ENCODE measurements around the gene CHST12. TPM values are rescaled to one million over a fixed set of nuclear protein-coding genes. Genes with fewer than 3 reads are reported as not detected.

CHST12 gene
- 10 to 100 TPM in 2 of 4 donors, 1 to 10 TPM in 2; 9.0 to 16.4 (median 10.3) TPM for polyA plus RNA-seq (ENCODE audit: insufficient read length in 4 of 4)

GRCh38 chr7:2403014-2403717, at the start of gene CHST12:
CHST12 (plus strand) TSS chr7:2403611; CDS start chr7:2432640, 29,029 bp downstream.
- peak; percentile 86 to 97 (median 87) for DNase-seq (ENCODE audit: low read depth in 4 of 4, low spot score in 3 of 4)

DNA sequence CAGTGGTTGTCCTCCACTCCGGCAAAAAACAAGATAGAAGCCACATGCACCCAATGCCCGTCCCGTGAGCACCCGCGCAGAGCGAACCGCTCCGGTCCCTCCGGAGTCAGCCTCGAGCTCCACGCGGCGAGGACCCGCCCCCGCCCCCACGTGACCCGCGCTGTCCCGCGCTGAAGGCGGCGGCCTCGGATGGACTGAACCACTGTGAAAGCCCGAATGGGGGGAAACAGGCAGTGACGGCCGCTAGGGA, 49.5 kb upstream of the CHST12 start:
- peak in 2 of 4 donors; percentile 67 to 78 for DNase-seq (ENCODE audit: low read depth in 4 of 4, low spot score in 3 of 4)

GRCh38 chr7:2354186-2354938, 49.0 kb upstream of the CHST12 start, which contains the start of gene EIF3B:
EIF3B (plus strand) TSS chr7:2354827; CDS start chr7:2354922, 95 bp downstream.
- DNase-seq (ENCODE audit: low read depth in 4 of 4, low spot score in 3 of 4) = peak; percentile 89 to 99 (median 93)

DNA sequence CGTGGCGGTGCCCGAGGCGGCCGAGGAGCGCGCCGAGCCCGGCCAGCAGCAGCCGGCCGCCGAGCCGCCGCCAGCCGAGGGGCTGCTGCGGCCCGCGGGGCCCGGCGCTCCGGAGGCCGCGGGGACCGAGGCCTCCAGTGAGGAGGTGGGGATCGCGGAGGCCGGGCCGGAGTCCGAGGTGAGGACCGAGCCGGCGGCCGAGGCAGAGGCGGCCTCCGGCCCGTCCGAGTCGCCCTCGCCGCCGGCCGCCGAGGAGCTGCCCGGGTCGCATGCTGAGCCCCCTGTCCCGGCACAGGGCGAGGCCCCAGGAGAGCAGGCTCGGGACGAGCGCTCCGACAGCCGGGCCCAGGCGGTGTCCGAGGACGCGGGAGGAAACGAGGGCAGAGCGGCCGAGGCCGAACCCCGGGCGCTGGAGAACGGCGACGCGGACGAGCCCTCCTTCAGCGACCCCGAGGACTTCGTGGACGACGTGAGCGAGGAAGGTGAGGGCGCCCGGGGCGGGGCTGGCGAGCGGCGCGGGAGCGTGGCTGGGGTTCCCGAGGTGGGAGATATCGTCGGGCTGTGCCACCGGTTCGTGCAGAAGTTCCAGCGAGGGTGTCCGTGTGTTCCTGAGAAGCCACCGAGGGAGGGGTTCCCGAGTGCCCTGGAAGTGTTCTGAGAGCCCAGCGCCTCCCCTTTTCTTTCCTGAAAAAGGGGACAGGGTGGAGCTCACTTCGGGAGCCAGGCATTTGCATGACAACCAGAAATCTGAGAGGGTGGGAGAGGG, 48.3 kb upstream of the CHST12 start:
- DNase-seq (ENCODE audit: low read depth in 4 of 4, low spot score in 3 of 4) = no peak

GRCh38 chr7:2355705-2356008, 47.8 kb upstream of the CHST12 start:
- no peak for DNase-seq (ENCODE audit: low read depth in 4 of 4, low spot score in 3 of 4)

DNA sequence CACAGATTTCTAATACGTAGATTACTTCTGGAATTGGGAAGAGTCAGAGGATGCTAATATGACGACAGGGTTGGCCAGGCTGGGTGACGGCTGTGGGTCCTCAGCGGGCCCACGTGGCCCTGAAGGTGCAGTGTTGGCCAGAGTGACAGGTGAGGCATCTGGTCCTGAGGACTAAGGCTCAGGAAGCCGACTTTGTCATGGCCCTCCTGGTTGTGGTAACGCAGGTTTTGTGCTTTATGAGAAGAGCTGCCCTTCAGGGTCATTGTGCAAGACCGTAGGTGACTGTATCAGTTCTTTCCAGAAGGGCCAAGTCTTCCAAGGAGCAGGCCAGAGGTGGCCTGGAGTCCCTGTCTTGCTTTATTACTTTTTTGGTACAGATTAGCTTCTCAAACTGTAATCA, 46.2 kb upstream of the CHST12 start:
- DNase-seq (ENCODE audit: low read depth in 4 of 4, low spot score in 3 of 4) = no peak

GRCh38 chr7:2357571-2357970, 45.8 kb upstream of the CHST12 start:
- no peak for DNase-seq (ENCODE audit: low read depth in 4 of 4, low spot score in 3 of 4)

DNA sequence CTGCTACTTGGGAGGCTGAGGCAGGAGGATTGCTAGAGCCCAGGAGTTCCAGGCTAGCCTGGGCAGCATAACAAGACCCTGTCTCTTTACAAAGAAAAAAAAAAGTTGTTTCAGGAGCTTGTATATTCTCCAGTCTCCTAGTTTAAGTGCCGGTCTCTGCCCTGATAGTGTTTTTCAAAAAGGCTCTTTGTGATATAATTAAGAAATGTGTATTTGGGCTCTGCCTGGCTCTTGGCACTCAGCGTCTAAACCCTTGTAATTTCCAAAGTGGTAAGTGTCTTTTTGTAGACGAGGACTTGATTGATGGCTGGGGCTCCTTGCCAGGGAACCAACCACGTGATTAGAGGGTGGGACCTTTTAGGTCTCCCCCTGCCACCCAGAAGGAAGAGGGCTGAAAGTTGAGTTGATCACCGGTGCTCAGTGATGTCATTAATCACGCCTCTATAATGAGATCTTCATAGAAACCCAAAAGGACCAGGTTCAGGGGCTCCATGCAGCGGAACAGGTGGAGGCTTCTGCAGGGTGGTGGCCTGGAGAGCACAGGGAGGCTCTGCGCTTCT, 44.4 kb upstream of the CHST12 start:
- DNase-seq (ENCODE audit: low read depth in 4 of 4, low spot score in 3 of 4) = no peak

GRCh38 chr7:2359610-2360009, 43.8 kb upstream of the CHST12 start:
- DNase-seq (ENCODE audit: low read depth in 4 of 4, low spot score in 3 of 4) = no peak

- no peak for DNase-seq (ENCODE audit: low read depth in 4 of 4, low spot score in 3 of 4)
These were observed 42.6 kb upstream of the CHST12 start for GRCh38 chr7:2360796-2361195.

DNA sequence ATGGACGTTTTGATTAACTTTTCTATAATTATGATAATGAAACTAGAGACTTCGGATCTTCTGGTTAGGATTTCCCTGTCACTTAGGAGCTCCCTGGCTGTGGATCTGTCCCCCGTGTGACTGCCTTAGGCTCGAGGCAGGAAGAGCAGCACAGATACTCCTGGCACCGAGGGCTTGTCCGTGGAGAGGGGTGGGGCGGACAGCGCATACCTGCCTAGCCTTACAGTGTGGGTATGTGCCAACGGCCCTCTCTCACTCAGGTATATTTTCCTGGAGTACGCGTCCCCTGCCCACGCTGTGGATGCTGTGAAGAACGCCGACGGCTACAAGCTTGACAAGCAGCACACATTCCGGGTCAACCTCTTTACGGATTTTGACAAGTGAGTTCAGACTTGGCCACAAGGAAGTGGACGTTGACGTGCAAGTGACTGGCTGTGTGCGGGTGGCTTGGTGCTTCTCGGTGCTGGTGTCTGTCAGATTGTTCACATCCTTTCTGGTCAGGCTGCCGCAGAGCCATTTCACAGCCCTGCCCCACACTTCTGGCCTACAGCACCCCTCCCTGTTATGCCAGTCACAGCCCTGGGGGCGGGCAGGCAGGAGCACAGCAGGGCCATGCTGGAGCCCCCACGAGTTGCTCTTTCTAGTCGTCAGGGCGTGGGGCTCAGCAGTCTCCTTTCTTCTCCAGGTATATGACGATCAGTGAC, 40.9 kb upstream of the CHST12 start:
- DNase-seq (ENCODE audit: low read depth in 4 of 4, low spot score in 3 of 4) = no peak

DNA sequence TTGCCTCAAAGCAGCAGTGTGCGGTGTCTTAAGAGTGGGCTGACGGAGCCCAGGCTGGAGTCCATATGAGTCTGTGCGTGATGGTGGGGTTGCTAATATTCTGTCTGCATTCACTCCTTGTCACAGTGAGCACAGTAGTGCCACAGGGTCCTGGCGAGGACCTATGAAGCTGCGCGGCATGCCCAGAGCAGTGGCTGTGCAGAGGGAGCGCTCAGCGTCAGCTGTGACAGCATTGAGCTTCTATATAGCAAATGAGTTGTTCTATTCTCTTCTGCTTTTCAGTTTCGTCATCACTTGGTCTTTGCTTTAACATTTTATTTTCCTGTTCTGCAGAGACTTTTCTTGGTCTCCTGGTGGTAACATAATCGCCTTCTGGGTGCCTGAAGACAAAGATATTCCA, 34.3 kb upstream of the CHST12 start:
- no peak for DNase-seq (ENCODE audit: low read depth in 4 of 4, low spot score in 3 of 4)

GRCh38 chr7:2371329-2371728, 32.1 kb upstream of the CHST12 start:
- DNase-seq (ENCODE audit: low read depth in 4 of 4, low spot score in 3 of 4) = no peak

GRCh38 chr7:2372724-2373123, 30.7 kb upstream of the CHST12 start:
- no peak for DNase-seq (ENCODE audit: low read depth in 4 of 4, low spot score in 3 of 4)

GRCh38 chr7:2373124-2373556, 30.3 kb upstream of the CHST12 start:
- no peak for DNase-seq (ENCODE audit: low read depth in 4 of 4, low spot score in 3 of 4)

GRCh38 chr7:2373646-2374045, 29.8 kb upstream of the CHST12 start:
- DNase-seq (ENCODE audit: low read depth in 4 of 4, low spot score in 3 of 4) = no peak

- DNase-seq (ENCODE audit: low read depth in 4 of 4, low spot score in 3 of 4) = no peak
These were observed 29.0 kb upstream of the CHST12 start for GRCh38 chr7:2374401-2374800.

DNA sequence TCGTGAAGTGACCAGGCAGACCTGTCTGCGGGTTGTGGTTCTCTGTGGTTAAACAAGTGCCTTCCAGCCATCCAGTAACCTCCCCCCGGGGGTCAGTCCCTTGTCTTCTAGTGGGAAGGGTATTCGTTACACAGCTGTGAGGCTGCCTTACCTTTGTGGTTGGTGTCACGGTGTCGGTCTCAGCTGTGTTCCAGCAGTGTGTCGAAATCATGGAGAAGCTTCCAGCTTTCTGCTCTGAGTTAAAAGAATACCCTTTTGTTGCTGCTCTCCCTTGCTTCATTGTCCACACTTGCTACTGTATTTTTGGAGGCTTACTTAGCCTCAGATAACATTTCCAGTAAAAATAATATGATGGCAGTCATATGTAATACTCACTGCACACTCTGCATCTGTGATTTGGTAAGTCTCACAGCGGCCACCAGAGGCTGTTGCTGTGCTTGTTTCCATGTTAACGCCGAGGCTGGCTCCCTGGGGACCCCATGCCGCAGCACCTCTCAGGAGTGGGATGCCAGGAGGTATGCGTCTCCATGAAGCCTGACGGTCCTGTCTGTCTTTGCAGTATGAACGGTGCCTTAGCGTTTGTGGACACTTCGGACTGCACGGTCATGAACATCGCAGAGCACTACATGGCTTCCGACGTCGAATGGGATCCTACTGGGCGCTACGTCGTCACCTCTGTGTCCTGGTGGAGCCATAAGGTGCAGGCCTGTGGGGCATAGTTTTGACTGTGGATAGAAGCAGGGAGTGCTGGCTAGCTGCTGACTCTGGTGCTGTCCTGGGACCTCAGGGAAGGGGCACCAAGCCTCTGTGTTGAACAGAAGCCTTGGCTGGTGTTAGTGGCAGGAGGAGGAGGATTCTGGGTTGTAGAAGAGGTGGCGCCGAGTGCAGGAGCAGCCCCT, 28.3 kb upstream of the CHST12 start:
- DNase-seq (ENCODE audit: low read depth in 4 of 4, low spot score in 3 of 4) = no peak

DNA sequence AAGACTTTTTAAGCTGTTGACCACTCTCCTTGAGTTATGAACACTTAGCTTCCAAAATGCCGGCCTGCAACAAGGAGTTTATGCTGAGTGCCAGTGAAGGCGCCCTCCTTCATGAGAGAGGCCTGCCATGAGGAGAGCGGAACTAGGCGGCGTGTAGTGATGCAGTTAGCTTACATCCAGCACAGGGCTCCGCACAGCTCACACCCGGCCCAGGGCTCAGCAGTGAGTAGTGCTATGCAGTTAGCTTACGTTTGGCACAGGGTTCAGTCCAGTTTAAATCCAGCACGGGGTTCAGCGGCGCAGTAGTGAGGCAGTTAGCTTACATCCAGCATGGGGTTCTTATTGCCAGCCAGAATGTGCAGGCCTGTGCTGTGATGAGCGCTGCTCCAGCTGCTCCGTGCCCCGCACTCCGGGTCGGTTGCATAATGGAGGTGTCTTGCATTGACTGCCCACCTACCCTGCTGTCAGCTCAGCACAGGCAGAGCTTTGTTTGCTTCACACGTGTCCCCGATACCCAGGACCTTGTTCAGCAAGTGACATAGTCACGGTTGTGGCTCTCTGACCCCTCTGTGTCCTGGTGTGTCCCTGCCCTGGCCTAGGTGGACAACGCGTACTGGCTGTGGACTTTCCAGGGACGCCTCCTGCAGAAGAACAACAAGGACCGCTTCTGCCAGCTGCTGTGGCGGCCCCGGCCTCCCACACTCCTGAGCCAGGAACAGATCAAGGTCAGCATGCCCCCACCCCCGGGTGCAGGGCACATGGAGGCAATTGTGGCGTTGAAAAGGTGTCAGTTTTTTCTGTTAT, 26.9 kb upstream of the CHST12 start:
- no peak for DNase-seq (ENCODE audit: low read depth in 4 of 4, low spot score in 3 of 4)
